Inflammatory macrophage treated with lipopolysaccharide for 4 hours (primary cell): ENCODE results near the gene IGF1R.

Source experiments
- DNase-seq: peaks from one replicate; pipeline ENCODE4 v3.0.0-alpha.2; 2020

The IGF1R gene

GRCh38 chr15:98728811-98729160 lies 80.4 kb downstream of the IGF1R start:
- no peak for DNase-seq

- no peak for DNase-seq
Observed at GRCh38 chr15:98729446-98730042, 81.2 kb downstream of the IGF1R start.

GRCh38 chr15:98730860-98731711 lies 82.7 kb downstream of the IGF1R start:
- DNase-seq = no peak

- no peak for DNase-seq
Observed at GRCh38 chr15:98731712-98732450, 83.5 kb downstream of the IGF1R start.

- no peak for DNase-seq
Observed at GRCh38 chr15:98733098-98733497, 84.8 kb downstream of the IGF1R start.

- peak; percentile 49 for DNase-seq
Observed at GRCh38 chr15:98734466-98735199, 86.3 kb downstream of the IGF1R start.

- DNase-seq = no peak
Observed at GRCh38 chr15:98735304-98735703, 87.0 kb downstream of the IGF1R start.

GRCh38 chr15:98735895-98736617 lies 87.7 kb downstream of the IGF1R start:
- DNase-seq = no peak

GRCh38 chr15:98737159-98737558 lies 88.8 kb downstream of the IGF1R start:
- DNase-seq = no peak

- no peak for DNase-seq
Observed at GRCh38 chr15:98737721-98738120, 89.4 kb downstream of the IGF1R start.

- no peak for DNase-seq
Observed at GRCh38 chr15:98738689-98739401, 90.5 kb downstream of the IGF1R start.

GRCh38 chr15:98740295-98740694 lies 92.0 kb downstream of the IGF1R start:
- no peak for DNase-seq

- DNase-seq = no peak
Observed at GRCh38 chr15:98740963-98741362, 92.6 kb downstream of the IGF1R start.

- no peak for DNase-seq
Observed at GRCh38 chr15:98743177-98743576, 94.8 kb downstream of the IGF1R start.

- DNase-seq = no peak
Observed at GRCh38 chr15:98744506-98744905, 96.2 kb downstream of the IGF1R start.

- no peak for DNase-seq
Observed at GRCh38 chr15:98745179-98745578, 96.8 kb downstream of the IGF1R start.

GRCh38 chr15:98745650-98746374 lies 97.5 kb downstream of the IGF1R start:
- no peak for DNase-seq

- DNase-seq = no peak
Observed at GRCh38 chr15:98746375-98747155, 98.2 kb downstream of the IGF1R start.

- DNase-seq = no peak
Observed at GRCh38 chr15:98751767-98752166, 103.4 kb downstream of the IGF1R start.
